GM18909 (cell line): Measurements from ENCODE around the gene FTL.

ENCODE experiments used
- ATAC-seq: cut with Tn5 transposase; IDR thresholded peaks from one replicate; pipeline ENCODE4 v1.9.1; 2021; ENCODE audit warnings: mild to moderate bottlenecking; ENCODE audit not compliant: unreplicated experiment, poor library complexity

The FTL gene

DNA sequence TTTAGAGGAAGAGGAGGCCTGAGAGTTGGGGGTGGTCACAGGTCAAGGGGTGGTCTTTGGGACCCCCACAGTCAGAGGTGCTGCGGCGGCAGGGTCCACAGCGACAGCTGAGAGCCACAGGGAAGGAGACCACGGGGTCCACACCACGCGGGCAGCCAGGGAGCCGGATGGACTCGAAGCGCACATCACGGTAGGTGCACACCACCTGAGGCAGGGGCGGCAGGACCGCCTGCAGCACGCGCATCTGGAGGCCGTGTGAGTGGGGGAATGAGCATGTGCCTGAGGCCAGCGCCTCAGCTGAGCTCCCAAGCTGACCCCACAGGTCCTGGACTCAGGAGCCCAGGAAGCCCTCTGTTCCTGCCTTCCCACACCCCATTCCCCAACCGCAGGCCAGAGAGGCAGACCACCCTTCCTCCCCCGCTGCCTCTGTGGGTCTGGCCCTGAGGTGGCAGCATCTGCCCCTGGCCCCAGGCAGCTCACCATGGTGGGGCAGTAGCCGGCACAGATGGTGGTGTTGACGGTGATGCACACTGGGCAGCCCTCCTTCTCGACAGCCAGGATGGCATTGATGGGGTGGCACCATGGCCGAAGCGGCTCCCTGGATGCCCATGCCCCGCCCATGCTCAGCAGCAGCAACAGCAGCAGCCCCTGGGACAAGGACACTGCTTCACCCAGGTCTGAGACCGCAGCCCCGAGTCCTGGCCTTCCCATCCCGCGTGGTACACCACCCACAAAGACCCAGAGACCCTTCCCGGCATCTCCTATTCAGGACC is 51.1 kb downstream of the FTL start:
- no peak for ATAC-seq
